Glutamatergic neuron (in vitro differentiated cells): ENCODE data around the gene GRIK5. TPM values are rescaled to one million over a fixed set of nuclear protein-coding genes. Genes with fewer than 3 reads are reported as not detected.
"Not testable (repeated sequence)": the region's sequence is repeated elsewhere in the genome, so short reads cannot be mapped to it uniquely, and the experiment has no call there.

Experiments
- DNase-seq: peaks from one replicate; pipeline ENCODE4 v3.0.0; 2022
- H3K27ac Mint-ChIP-seq: one replicate; pipeline ENCODE4 v1.8.0; 2020; ENCODE audit warnings: mild to moderate bottlenecking, mixed read lengths, inconsistent platforms; ENCODE audit not compliant: unreplicated experiment
- H3K27me3 Mint-ChIP-seq: one replicate; pipeline ENCODE4 v1.8.0; 2020; ENCODE audit warnings: mild to moderate bottlenecking, moderate library complexity, mixed read lengths, inconsistent platforms; ENCODE audit not compliant: unreplicated experiment
- H3K36me3 Mint-ChIP-seq: one replicate; pipeline ENCODE4 v1.8.0; 2020; ENCODE audit warnings: mild to moderate bottlenecking, mixed read lengths, inconsistent platforms; ENCODE audit not compliant: unreplicated experiment
- H3K4me1 Mint-ChIP-seq: one replicate; pipeline ENCODE4 v1.8.0; 2020; ENCODE audit warnings: mild to moderate bottlenecking, low read depth, mixed read lengths, inconsistent platforms; ENCODE audit not compliant: unreplicated experiment
- H3K4me3 Mint-ChIP-seq: one replicate; pipeline ENCODE4 v1.8.0; 2020; ENCODE audit warnings: mild to moderate bottlenecking, mixed read lengths, inconsistent platforms; ENCODE audit not compliant: unreplicated experiment
- H3K9me3 Mint-ChIP-seq: one replicate; pipeline ENCODE4 v1.8.0; 2020; ENCODE audit warnings: mild to moderate bottlenecking, moderate library complexity, mixed read lengths, inconsistent platforms; ENCODE audit not compliant: unreplicated experiment
- total RNA-seq: library from RNA; stranded (reverse); fragmentation: NEBNext Ultra II Directional; extraction: Animal tissue kit (Norgen Biotek cat#: 25700); gene quantifications from one replicate; pipeline ENCODE4 v1.2.1, GENCODE V29; 2021; ENCODE audit not compliant: unreplicated experiment
- TF ChIP-seq, protein P1 (sequence below): fragments of 200-600 bp; sonication (generic); IDR thresholded peaks from one replicate; pipeline ENCODE4 v1.5.0; 2021; ENCODE audit not compliant: partially characterized antibody, unreplicated experiment

Gene GRIK5
- total RNA-seq, 1 donor from 2014 or later, result 79.1 TPM

DNA sequence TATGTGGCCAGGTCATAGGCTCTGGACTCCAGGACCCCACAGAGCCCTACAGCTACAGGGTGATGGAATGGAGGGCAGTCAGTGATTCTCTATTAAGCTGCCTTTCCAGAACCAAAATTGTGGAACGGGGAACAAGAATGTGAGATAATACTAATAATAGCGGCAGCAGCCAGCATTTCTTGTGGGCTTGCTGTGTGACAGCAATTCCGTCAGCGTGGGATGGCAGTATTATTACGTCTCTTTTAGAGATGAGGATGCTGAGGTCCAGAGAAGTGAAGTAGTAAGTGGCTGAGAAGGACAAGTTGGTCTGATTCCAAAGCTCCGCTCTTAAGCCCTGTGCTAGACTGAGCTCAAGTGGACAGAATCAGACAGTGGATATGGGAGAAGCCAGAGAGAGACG is 24.4 kb downstream of the GRIK5 start:
- TF ChIP-seq, protein P1, sequence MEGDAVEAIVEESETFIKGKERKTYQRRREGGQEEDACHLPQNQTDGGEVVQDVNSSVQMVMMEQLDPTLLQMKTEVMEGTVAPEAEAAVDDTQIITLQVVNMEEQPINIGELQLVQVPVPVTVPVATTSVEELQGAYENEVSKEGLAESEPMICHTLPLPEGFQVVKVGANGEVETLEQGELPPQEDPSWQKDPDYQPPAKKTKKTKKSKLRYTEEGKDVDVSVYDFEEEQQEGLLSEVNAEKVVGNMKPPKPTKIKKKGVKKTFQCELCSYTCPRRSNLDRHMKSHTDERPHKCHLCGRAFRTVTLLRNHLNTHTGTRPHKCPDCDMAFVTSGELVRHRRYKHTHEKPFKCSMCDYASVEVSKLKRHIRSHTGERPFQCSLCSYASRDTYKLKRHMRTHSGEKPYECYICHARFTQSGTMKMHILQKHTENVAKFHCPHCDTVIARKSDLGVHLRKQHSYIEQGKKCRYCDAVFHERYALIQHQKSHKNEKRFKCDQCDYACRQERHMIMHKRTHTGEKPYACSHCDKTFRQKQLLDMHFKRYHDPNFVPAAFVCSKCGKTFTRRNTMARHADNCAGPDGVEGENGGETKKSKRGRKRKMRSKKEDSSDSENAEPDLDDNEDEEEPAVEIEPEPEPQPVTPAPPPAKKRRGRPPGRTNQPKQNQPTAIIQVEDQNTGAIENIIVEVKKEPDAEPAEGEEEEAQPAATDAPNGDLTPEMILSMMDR, result no peak
- peak overlapping the region; percentile 12 for H3K4me3 Mint-ChIP-seq
- H3K4me1 Mint-ChIP-seq, result peaks cover 44% of the 10 kb centered on the region
- H3K27ac Mint-ChIP-seq, result no peak overlapping the region
- no peak for DNase-seq
- H3K36me3 Mint-ChIP-seq, result no peaks in the 10 kb centered on the region
- peaks cover 2% of the 10 kb centered on the region for H3K27me3 Mint-ChIP-seq
- peaks cover 7% of the 10 kb centered on the region for H3K9me3 Mint-ChIP-seq

DNA sequence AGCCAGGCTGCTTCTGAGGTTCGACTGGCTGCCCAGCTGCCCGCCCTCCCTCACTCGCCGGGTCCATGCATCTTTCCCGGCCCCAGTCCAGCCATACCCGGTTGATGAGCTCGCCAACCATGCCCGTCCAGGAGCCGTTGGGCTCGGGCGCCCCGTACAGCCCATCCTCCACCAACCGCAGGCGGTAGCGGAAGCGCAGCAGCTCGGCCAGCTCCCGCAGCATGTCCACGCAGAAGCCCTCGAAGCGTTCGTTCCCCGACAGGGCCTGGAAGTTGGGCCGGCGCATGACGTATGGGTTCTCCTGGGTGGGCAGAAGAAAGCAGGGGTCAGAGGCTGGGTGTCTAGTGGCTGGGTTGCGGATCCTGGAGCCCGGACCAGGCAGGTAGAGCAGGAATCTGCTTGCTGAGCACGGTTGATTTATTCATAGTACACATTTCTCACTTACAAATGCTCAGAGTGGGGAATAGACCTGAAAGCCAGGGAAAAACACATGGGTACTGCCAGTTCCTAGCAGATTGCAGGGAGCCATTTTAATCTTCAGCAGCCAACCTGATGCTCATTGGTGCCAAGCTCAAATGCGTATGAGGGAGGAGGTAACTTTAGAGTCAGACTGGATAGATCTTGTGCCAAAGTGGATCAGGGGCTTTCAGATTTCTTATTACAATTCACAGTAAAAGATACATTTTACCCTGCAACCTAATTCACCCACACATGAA is 27.4 kb downstream of the GRIK5 start:
- Mint-ChIP-seq H3K27ac (peak overlapping the region; percentile 98), H3K4me1 (peaks cover 44% of the 10 kb centered on the region), H3K27me3 (peaks cover 4% of the 10 kb centered on the region), H3K4me3 (peak overlapping the region; percentile 86), H3K36me3 (no peaks in the 10 kb centered on the region), H3K9me3 (peaks cover 12% of the 10 kb centered on the region)
- no peak for DNase-seq
- TF ChIP-seq, protein P1, result no peak

- not testable (repeated sequence) for H3K27me3 Mint-ChIP-seq, H3K36me3 Mint-ChIP-seq, H3K27ac Mint-ChIP-seq, DNase-seq, H3K4me3 Mint-ChIP-seq
- peaks cover 36% of the 10 kb centered on the region for H3K4me1 Mint-ChIP-seq
- H3K9me3 Mint-ChIP-seq, result peaks cover 12% of the 10 kb centered on the region
These were observed 29.5 kb downstream of the GRIK5 start for GRCh38 chr19:42040491-42040890.

DNA sequence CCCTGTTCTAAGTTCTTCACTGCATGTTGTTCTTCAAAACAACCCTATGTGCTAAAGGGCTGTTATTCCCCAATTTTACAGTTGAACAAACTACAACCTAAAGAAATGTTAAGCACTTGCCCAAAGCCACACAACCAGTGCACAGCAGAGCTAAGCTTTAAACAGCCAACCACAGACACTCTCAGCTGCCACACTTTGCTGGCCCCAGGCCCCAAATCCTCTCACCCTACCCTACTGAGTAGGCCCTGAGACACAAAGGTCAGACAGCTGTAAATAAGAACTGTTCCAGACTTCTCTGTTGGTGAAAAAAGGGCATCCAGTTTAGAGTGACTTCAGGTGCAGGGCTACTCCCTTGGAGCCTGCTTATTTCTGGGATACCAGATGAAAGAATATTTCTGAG is 30.0 kb downstream of the GRIK5 start:
- TF ChIP-seq, protein P1, result no peak
- H3K27me3 Mint-ChIP-seq, result peaks cover 4% of the 10 kb centered on the region
- no peak for DNase-seq
- H3K27ac Mint-ChIP-seq, result no peak overlapping the region
- no peak overlapping the region for H3K4me3 Mint-ChIP-seq
- peaks cover 32% of the 10 kb centered on the region for H3K4me1 Mint-ChIP-seq
- no peaks in the 10 kb centered on the region for H3K36me3 Mint-ChIP-seq
- H3K9me3 Mint-ChIP-seq, result peaks cover 12% of the 10 kb centered on the region

GRCh38 chr19:42038666-42039065 is 31.3 kb downstream of the GRIK5 start:
- no peak for DNase-seq
- no peak overlapping the region for H3K27ac Mint-ChIP-seq

More at GRCh38 chr19:42038666-42039065, 31.3 kb downstream of the GRIK5 start:
- TF ChIP-seq, protein P1, result no peak
- Mint-ChIP-seq H3K9me3 (peaks cover 5% of the 10 kb centered on the region), H3K27me3 (peaks cover 4% of the 10 kb centered on the region), H3K4me3 (peak overlapping the region; percentile 35), H3K4me1 (peaks cover 26% of the 10 kb centered on the region), H3K36me3 (no peaks in the 10 kb centered on the region)
